GM19452 (cell line): ENCODE measurements around the gene ALKBH6.
"Not testable (repeated sequence)": the region's sequence is repeated elsewhere in the genome, so short reads cannot be mapped to it uniquely, and the experiment has no call there.

ENCODE experiments used
- ATAC-seq: cut with Tn5 transposase; IDR thresholded peaks from one replicate; pipeline ENCODE4 v1.9.1; 2021; ENCODE audit not compliant: unreplicated experiment

The ALKBH6 gene

GRCh38 chr19:36014012-36014924, at the start of gene ALKBH6:
TSS of gene ALKBH6 (minus strand) at chr19:36014213. CDS start at chr19:36013397, 816 bp downstream.
- ATAC-seq: peak; percentile 96

GRCh38 chr19:36061367-36061766, 47.4 kb upstream of the ALKBH6 start:
- ATAC-seq: no peak

GRCh38 chr19:36060430-36060829, 46.4 kb upstream of the ALKBH6 start:
- ATAC-seq: no peak

GRCh38 chr19:36059180-36059910, 45.3 kb upstream of the ALKBH6 start:
- ATAC-seq: no peak

- no peak for ATAC-seq
Observed at GRCh38 chr19:36058481-36059179, 44.6 kb upstream of the ALKBH6 start.

- peak; percentile 69 for ATAC-seq
Observed at GRCh38 chr19:36054733-36055686, 41.0 kb upstream of the ALKBH6 start, which contains the start of gene WDR62. TSS of gene WDR62 (plus strand) at chr19:36054897. CDS start at chr19:36054972, 75 bp downstream.

- peak; percentile 83 for ATAC-seq
Observed at GRCh38 chr19:36054119-36054732, 40.2 kb upstream of the ALKBH6 start, which contains the start of gene THAP8. TSS of gene THAP8 (minus strand) at chr19:36054285. CDS start at chr19:36054217, 68 bp downstream.

GRCh38 chr19:36051637-36052036, 37.6 kb upstream of the ALKBH6 start:
- ATAC-seq: no peak

GRCh38 chr19:36051236-36051635, 37.2 kb upstream of the ALKBH6 start:
- no peak for ATAC-seq

- no peak for ATAC-seq
Observed at GRCh38 chr19:36049080-36049698, 35.2 kb upstream of the ALKBH6 start.

- ATAC-seq: no peak
Observed at GRCh38 chr19:36047835-36048234, 33.8 kb upstream of the ALKBH6 start.

- ATAC-seq: no peak
Observed at GRCh38 chr19:36046443-36047050, 32.5 kb upstream of the ALKBH6 start.

GRCh38 chr19:36043952-36044351, 29.9 kb upstream of the ALKBH6 start:
- ATAC-seq: no peak

- ATAC-seq: no peak
Observed at GRCh38 chr19:36041831-36042230, 27.8 kb upstream of the ALKBH6 start.

- ATAC-seq: not testable (repeated sequence)
Observed at GRCh38 chr19:36041092-36041491, 27.1 kb upstream of the ALKBH6 start.

- ATAC-seq: no peak
Observed at GRCh38 chr19:36040495-36040894, 26.5 kb upstream of the ALKBH6 start.

GRCh38 chr19:36032251-36033104, 18.5 kb upstream of the ALKBH6 start, which contains the start of gene CLIP3:
TSS of gene CLIP3 (minus strand) at chr19:36032873. CDS start at chr19:36032357, 516 bp downstream.
- ATAC-seq: no peak

- ATAC-seq: no peak
Observed at GRCh38 chr19:36031308-36031707, 17.3 kb upstream of the ALKBH6 start.
